Adipocyte (in vitro differentiated cells): Measurements from ENCODE around the gene ATP8A2.

Experiments
- DNase-seq: peaks from one replicate; pipeline ENCODE4 v3.0.0-alpha.2; 2015; ENCODE audit warnings: low read depth
- H3K27me3 ChIP-seq: replicated peaks from 2 replicates; pipeline ENCODE4 v1.7.0; 2013; ENCODE audit warnings: mild to moderate bottlenecking, low read length, moderate library complexity; ENCODE audit not compliant: control insufficient read depth, insufficient read depth
- H3K36me3 ChIP-seq: 2 replicates; pipeline ENCODE4 v1.7.0; 2013; ENCODE audit warnings: low read length, mild to moderate bottlenecking, moderate library complexity; ENCODE audit not compliant: control insufficient read depth, insufficient read depth, severe bottlenecking
- H3K4me1 ChIP-seq: 2 replicates; pipeline ENCODE4 v1.7.0; 2013; ENCODE audit warnings: mild to moderate bottlenecking, low read length, moderate library complexity; ENCODE audit not compliant: control insufficient read depth, insufficient read depth
- H3K4me3 ChIP-seq: 2 replicates; pipeline ENCODE4 v1.7.0; 2013; ENCODE audit warnings: mild to moderate bottlenecking, low read length, moderate library complexity
- H3K9ac ChIP-seq: 2 replicates; pipeline ENCODE4 v1.7.0; 2013; ENCODE audit warnings: mild to moderate bottlenecking, low read length, moderate library complexity
- H3K9me3 ChIP-seq: 2 replicates; pipeline ENCODE4 v1.7.0; 2013; ENCODE audit warnings: mild to moderate bottlenecking, low read length, moderate library complexity; ENCODE audit not compliant: control insufficient read depth

ATP8A2 gene

DNA sequence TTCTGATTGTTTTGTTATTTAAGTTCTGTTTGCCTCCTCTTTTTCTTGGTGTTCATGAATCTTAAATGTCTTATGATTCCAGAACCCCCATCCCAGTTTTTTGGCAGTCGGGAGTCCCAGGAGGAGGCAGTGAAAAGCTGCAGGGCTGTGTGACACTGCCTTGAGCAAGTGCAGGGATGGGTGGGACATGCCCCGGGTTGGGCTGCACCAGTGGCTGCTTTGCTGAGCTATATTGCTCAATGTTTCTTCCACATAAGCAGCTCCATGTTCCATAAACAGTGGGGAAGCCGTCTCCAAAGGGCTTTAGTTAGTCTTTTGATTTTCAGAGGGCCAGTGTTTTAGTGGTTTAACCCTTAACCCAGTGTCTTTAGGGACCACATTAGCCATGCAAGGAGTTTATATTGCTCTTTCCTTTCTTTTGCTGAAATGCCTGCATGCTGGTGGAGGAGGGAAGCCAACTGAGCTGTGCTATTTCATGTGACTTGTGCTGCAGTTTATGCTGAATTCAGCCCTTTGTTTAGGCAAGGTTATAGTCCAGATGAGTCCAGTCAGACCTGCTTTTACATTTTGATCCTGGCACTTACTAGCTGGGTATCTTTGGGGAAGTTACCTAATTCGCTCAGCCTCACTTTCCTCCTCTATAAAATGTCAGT lies 13.1 kb downstream of the ATP8A2 start:
- H3K9ac ChIP-seq: no peak overlapping the region
- H3K36me3 ChIP-seq: no peaks in the 10 kb centered on the region
- H3K27me3 ChIP-seq: peaks cover 6% of the 10 kb centered on the region
- no peak overlapping the region for H3K4me3 ChIP-seq
- no peaks in the 10 kb centered on the region for H3K9me3 ChIP-seq
- H3K4me1 ChIP-seq: no peaks in the 10 kb centered on the region
- no peak for DNase-seq

- DNase-seq: no peak
- Histone ChIP-seq H3K4me3 (no peak overlapping the region), H3K9me3 (no peaks in the 10 kb centered on the region), H3K9ac (no peak overlapping the region), H3K36me3 (no peaks in the 10 kb centered on the region), H3K27me3 (no peaks in the 10 kb centered on the region), H3K4me1 (no peaks in the 10 kb centered on the region)
Observed at GRCh38 chr13:25391932-25392331, 20.2 kb downstream of the ATP8A2 start.

DNA sequence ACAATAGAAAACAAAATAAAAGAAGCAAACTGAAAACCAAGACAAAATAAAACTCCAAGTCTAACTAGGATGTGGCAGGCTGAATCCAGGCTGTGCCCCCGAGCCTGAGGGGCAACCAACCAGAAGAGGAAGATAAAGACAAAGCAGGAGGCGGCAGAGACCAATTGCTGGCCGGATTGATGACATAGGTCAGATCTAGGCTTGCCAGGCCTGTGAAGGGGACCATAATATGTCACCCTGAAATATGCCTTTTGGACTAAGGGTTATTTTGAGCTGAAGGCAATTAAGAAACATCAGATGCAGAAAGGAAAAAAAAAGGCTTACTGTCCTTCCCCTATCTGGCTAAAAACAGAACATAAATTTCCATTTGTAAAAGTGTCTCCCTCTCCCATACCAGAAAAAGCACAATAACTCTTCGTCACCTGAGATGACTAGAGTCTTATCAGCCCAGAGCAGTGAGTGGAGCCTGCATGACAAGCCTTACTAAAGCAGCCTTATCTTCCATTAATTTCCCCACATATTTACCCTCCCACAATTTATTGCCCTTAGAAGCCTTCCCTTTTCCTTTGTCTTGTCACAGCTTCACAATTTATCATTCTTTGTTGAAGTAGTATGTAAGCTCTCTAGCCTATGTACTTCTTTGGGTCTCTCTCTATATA lies 22.8 kb downstream of the ATP8A2 start:
- Histone ChIP-seq H3K9me3 (no peaks in the 10 kb centered on the region), H3K27me3 (peaks cover 2% of the 10 kb centered on the region), H3K4me3 (no peak overlapping the region), H3K36me3 (no peaks in the 10 kb centered on the region), H3K9ac (no peak overlapping the region), H3K4me1 (no peaks in the 10 kb centered on the region)
- DNase-seq: no peak

DNA sequence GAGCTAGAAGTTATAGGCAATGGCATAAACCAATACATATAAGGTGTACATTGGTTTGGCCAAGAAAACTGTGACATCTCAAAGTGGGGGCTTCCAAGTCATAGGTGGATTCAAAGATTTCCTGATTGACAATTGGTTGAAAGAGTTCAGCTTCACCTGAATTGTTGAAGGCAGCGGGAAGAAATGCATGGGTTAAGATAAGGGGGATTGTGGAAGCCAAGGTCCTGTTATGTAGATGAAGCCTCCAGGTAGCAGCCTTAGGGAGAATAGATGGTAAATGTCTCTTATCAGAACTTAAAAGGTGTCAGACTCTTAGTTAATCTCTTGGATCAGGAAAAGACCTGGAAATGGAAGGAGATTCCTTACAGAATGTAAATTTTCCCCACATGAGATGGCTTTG lies 26.0 kb downstream of the ATP8A2 start:
- peaks cover 2% of the 10 kb centered on the region for H3K27me3 ChIP-seq
- no peak for DNase-seq
- no peaks in the 10 kb centered on the region for H3K36me3 ChIP-seq
- no peak overlapping the region for H3K9ac ChIP-seq
- H3K4me1 ChIP-seq: no peaks in the 10 kb centered on the region
- no peak overlapping the region for H3K4me3 ChIP-seq
- no peaks in the 10 kb centered on the region for H3K9me3 ChIP-seq

- Histone ChIP-seq H3K9me3 (no peaks in the 10 kb centered on the region), H3K9ac (no peak overlapping the region), H3K36me3 (no peaks in the 10 kb centered on the region), H3K27me3 (peaks cover 11% of the 10 kb centered on the region), H3K4me1 (no peaks in the 10 kb centered on the region), H3K4me3 (no peak overlapping the region)
- DNase-seq: peak; percentile 23
Observed at GRCh38 chr13:25400925-25401324, 29.2 kb downstream of the ATP8A2 start.

DNA sequence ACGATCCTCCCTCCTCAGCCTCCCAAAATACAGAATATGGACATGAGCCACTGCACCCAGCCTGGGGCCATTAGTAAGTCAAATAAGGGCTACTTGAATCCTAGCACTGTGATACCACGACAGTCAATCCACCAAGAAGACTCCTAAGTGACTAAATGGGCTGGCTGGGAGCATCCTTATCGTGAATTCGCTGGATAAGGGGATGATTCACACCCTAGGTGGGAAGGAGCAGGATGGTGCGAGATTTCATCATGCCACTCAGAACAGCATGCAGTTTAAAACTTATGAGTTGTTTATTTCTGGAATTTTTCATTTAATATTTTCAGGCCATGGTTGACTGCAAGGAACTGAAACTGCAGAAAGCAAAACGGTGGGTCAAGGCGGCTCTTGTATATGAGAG lies 30.2 kb downstream of the ATP8A2 start:
- peaks cover 11% of the 10 kb centered on the region for H3K27me3 ChIP-seq
- no peaks in the 10 kb centered on the region for H3K36me3 ChIP-seq
- no peak overlapping the region for H3K4me3 ChIP-seq
- no peak for DNase-seq
- H3K9me3 ChIP-seq: no peaks in the 10 kb centered on the region
- H3K4me1 ChIP-seq: no peaks in the 10 kb centered on the region
- H3K9ac ChIP-seq: no peak overlapping the region

DNA sequence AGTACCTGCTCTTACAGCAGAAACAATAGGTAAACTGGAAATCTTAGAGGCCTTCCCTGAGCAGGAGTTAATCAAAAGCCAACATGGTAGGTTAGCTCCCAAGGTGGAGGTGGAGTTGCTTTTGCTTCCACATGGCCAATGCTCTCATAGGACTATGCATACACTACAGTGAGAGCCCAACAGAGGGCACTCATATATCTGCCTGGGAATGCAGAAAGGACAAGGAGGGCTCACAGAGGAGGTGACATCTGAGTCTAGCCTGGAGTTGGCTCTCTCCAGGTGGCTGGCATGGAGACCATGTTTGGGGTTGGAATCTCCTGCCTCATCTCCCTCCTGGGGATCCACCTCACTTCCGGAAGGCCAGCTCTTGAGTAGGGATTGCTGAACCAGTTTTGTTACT lies 34.6 kb downstream of the ATP8A2 start:
- Histone ChIP-seq H3K4me3 (no peak overlapping the region), H3K9ac (no peak overlapping the region), H3K4me1 (no peaks in the 10 kb centered on the region), H3K9me3 (peaks cover 13% of the 10 kb centered on the region), H3K27me3 (peaks cover 9% of the 10 kb centered on the region), H3K36me3 (no peaks in the 10 kb centered on the region)
- peak; percentile 2 for DNase-seq

DNA sequence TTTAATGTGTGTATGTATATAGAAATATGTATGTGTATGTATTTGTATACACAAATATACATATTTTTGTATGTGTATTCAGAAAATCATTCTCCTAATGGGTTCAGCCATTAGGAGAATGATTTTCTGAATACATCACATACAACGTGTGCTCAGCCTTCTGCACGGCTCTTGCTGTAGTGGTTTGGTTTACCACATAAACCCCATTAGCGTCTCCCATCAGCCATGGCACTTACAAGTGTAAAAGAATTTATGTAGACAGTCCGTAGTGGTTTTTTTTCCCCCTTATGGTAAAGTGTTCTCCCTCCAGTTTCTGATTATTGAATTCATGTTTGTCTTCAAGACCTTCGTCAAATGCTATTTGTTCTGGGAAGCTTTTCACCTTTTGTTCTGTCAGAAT lies 38.2 kb downstream of the ATP8A2 start:
- no peak overlapping the region for H3K9ac ChIP-seq
- no peaks in the 10 kb centered on the region for H3K4me1 ChIP-seq
- peaks cover 7% of the 10 kb centered on the region for H3K27me3 ChIP-seq
- no peak for DNase-seq
- H3K36me3 ChIP-seq: no peaks in the 10 kb centered on the region
- no peak overlapping the region for H3K4me3 ChIP-seq
- H3K9me3 ChIP-seq: peaks cover 14% of the 10 kb centered on the region

DNA sequence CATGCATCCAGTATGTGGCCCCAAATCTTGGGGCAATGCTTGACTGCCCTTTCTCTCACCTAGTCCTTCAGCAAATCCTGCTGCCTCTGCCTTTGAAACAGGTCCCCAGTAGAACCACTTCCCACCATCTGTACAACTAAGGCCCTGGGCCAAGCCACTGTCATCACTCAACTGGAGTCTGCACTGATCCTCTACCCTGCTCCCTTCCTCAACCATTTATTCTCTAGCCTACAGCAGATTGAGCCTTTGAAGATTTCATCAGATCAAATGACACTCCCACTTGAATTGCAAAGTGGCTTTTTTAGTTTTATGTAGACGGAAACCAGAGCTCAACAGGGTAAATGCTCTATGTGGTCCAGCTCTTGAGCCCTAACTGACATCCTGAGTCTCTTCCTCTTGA lies 43.5 kb downstream of the ATP8A2 start:
- H3K36me3 ChIP-seq: no peaks in the 10 kb centered on the region
- no peak overlapping the region for H3K9ac ChIP-seq
- peaks cover 13% of the 10 kb centered on the region for H3K9me3 ChIP-seq
- DNase-seq: no peak
- peaks cover 15% of the 10 kb centered on the region for H3K27me3 ChIP-seq
- no peak overlapping the region for H3K4me3 ChIP-seq
- no peaks in the 10 kb centered on the region for H3K4me1 ChIP-seq

- Histone ChIP-seq H3K4me1 (no peaks in the 10 kb centered on the region), H3K9me3 (no peaks in the 10 kb centered on the region), H3K36me3 (no peaks in the 10 kb centered on the region), H3K9ac (no peak overlapping the region), H3K4me3 (no peak overlapping the region), H3K27me3 (peaks cover 15% of the 10 kb centered on the region)
- DNase-seq: no peak
Observed at GRCh38 chr13:25417535-25417934, 45.8 kb downstream of the ATP8A2 start.

GRCh38 chr13:25420161-25420560 lies 48.4 kb downstream of the ATP8A2 start:
- peaks cover 15% of the 10 kb centered on the region for H3K27me3 ChIP-seq
- no peak for DNase-seq

DNA sequence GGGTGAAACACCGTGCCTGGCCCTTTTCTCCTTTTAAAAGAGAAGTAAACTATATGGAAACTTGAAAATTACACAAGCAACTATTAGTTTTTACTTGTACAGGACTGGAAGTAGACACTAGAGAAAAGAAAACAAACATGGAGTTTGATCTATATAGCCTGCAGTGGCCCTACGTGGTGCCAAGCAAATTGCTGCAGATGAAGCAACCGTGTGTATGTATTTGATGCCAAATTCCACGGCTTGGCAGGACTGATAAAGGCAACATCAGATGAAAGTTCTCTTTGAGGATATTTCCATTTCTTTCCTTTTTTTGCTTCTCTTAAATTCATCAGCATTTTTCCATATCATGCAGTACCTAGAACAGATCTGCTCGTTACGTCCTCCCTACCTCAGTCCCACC lies 49.8 kb downstream of the ATP8A2 start:
- no peak overlapping the region for H3K4me3 ChIP-seq
- DNase-seq: no peak
- H3K27me3 ChIP-seq: peaks cover 15% of the 10 kb centered on the region

More at GRCh38 chr13:25420161-25420560, 48.4 kb downstream of the ATP8A2 start:
- H3K9me3 ChIP-seq: no peaks in the 10 kb centered on the region
- H3K9ac ChIP-seq: no peak overlapping the region
- no peak overlapping the region for H3K4me3 ChIP-seq
- no peaks in the 10 kb centered on the region for H3K36me3 ChIP-seq
- no peaks in the 10 kb centered on the region for H3K4me1 ChIP-seq

More for the DNA sequence above, 49.8 kb downstream of the ATP8A2 start:
- no peaks in the 10 kb centered on the region for H3K36me3 ChIP-seq
- H3K4me1 ChIP-seq: no peaks in the 10 kb centered on the region
- H3K9ac ChIP-seq: no peak overlapping the region
- H3K9me3 ChIP-seq: no peaks in the 10 kb centered on the region
